ENCODE measurements around the gene NKD1. TPM values are rescaled to one million over a fixed set of nuclear protein-coding genes. Genes with fewer than 3 reads are reported as not detected.

Gene NKD1
- total and polyA plus RNA-seq, 9 donors = 2.5 to 72.1 (median 12.7) TPM

DNA sequence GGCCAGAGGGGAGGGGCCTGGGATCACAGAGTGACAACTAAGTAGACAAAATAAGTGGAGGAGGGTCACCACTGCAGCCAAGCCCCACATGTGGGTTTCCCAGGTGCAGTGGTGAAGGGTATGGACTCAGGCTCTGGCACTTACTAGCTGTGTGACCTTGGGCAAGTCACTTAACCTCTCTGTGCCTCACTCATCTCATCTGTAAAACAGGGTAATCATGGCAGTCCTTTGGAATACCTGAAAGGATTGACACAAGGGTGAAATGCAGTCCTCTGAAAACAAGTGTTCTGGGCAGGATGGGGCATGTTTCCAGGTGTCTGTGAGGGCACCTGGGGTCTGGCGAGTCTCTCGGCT, 55.8 kb downstream of the NKD1 start:
- Histone ChIP-seq H3K36me3 (no peaks in the 10 kb centered on the region), H3K27ac (peak overlapping the region in 1 of 2 donors; percentile 60), H3K9me3 (no peaks in the 10 kb centered on the region), H3K27me3 (no peaks in the 10 kb centered on the region), H3K4me1 (ENCODE audit: insufficient read depth) (peaks cover 22% of the 10 kb centered on the region), H3K4me3 (no peak overlapping the region)
- no peak for TF ChIP-seq POLR2A (IDR thresholded peaks at IDR 0.05)
- TF ChIP-seq, protein P1, sequence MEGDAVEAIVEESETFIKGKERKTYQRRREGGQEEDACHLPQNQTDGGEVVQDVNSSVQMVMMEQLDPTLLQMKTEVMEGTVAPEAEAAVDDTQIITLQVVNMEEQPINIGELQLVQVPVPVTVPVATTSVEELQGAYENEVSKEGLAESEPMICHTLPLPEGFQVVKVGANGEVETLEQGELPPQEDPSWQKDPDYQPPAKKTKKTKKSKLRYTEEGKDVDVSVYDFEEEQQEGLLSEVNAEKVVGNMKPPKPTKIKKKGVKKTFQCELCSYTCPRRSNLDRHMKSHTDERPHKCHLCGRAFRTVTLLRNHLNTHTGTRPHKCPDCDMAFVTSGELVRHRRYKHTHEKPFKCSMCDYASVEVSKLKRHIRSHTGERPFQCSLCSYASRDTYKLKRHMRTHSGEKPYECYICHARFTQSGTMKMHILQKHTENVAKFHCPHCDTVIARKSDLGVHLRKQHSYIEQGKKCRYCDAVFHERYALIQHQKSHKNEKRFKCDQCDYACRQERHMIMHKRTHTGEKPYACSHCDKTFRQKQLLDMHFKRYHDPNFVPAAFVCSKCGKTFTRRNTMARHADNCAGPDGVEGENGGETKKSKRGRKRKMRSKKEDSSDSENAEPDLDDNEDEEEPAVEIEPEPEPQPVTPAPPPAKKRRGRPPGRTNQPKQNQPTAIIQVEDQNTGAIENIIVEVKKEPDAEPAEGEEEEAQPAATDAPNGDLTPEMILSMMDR (IDR thresholded peaks at IDR 0.05) = no peak
- TF ChIP-seq EP300 (IDR thresholded peaks at IDR 0.05) = no peak
- intact Hi-C loops (cut with DNase I) = no loop called here
- no peak for DNase-seq
- 83 to 88% (median 85%) methylated on average over 2 of the region's 2 CpGs for WGBS, 3 donors

GRCh38 chr16:50604610-50605009, 56.4 kb downstream of the NKD1 start:
- peaks cover 22% of the 10 kb centered on the region for H3K4me1 ChIP-seq (ENCODE audit: insufficient read depth)

DNA sequence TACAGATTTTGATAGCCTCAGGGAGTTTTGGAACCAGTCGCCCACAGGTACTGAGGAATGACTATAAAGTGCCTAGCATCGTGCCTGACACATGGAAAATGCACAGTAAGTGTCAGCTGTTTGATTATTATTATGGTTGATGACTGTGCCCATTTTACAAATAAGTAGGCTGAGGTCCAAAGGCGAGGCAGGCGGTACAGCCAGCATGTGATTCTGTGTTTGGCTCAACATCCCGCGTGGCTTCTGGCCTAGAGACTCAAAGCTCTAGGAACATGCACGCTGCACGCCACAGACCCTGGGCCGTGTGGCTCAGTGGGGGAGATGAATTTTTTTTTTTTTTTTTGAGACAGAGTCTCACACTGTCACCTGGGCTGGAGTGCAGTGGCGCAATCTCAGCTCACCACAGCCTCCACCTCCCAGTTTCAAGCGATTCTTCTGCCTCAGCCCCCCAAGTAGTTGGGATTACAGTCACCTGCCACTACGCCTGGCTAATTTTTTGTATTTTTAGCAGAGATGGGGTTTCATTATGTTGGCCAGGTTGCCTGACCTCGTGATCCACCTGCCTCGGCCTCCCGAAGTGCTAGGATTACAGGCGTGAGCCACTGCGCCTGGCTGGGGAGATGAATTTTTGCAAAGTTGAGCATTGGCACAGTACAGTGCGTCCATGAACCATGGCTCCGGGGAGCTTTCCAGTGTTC, 57.7 kb downstream of the NKD1 start:
- Histone ChIP-seq H3K27me3 (no peaks in the 10 kb centered on the region), H3K9me3 (no peaks in the 10 kb centered on the region), H3K36me3 (no peaks in the 10 kb centered on the region), H3K4me1 (ENCODE audit: insufficient read depth) (peaks cover 22% of the 10 kb centered on the region), H3K27ac (no peak overlapping the region), H3K4me3 (no peak overlapping the region)
- intact Hi-C loops (cut with DNase I) = no loop called here
- TF ChIP-seq POLR2A (IDR thresholded peaks at IDR 0.05) (no peak), EP300 (IDR thresholded peaks at IDR 0.05) (no peak)
- TF ChIP-seq, protein P1 (IDR thresholded peaks at IDR 0.05) = no peak
- DNase-seq = no peak
- 93 to 96% (median 94%) methylated on average over 19 of the region's 19 CpGs for WGBS, 3 donors

More at GRCh38 chr16:50604610-50605009, 56.4 kb downstream of the NKD1 start:
- Histone ChIP-seq H3K9me3 (no peaks in the 10 kb centered on the region), H3K4me3 (no peak overlapping the region), H3K36me3 (no peaks in the 10 kb centered on the region), H3K27me3 (no peaks in the 10 kb centered on the region), H3K27ac (no peak overlapping the region)
- 65 to 75% (median 67%) methylated on average over 4 of the region's 4 CpGs for WGBS, 3 donors
- DNase-seq = no peak
- intact Hi-C loops (cut with DNase I) = no loop called here
- TF ChIP-seq, protein P1 (IDR thresholded peaks at IDR 0.05) = no peak
- no peak for TF ChIP-seq EP300 (IDR thresholded peaks at IDR 0.05)
- TF ChIP-seq POLR2A (IDR thresholded peaks at IDR 0.05) = no peak

DNA sequence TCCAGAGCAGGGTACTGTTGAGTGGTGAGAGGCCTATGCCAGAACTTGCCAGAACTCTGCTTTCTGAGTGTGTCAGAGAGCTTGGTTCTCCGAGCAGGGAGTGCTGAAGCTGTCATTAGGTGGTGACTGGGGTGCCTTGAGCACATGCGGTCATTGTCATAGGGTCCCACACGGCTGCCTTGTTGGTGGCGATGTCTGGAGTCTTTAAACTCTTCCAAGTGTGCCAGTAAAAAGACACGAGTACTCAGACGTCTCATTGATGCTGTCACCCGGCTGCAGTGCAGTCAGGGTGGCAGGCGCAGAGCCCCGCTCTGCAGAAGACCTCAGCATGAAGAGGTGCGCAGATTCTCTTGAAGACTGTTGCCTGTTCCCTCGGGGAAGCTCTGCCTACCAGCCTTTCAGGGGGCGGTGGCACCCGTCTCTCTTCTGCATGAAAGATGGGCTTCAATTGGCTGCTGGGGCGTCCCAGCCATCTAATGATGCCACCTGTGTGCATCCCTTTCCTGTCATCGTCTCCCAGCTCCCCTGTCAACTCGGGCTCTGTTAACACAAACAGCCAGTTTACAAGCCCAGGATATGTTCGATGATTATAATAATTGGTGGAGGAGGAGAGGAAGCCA, 58.3 kb downstream of the NKD1 start:
- H3K27me3 ChIP-seq = no peaks in the 10 kb centered on the region
- H3K27ac ChIP-seq = no peak overlapping the region
- WGBS, 3 donors = 85 to 89% (median 86%) methylated on average over 16 to 17 of the region's 17 CpGs
- DNase-seq = no peak
- peaks cover 19% of the 10 kb centered on the region for H3K4me1 ChIP-seq (ENCODE audit: insufficient read depth)
- no peak overlapping the region for H3K4me3 ChIP-seq
- no peaks in the 10 kb centered on the region for H3K36me3 ChIP-seq
- H3K9me3 ChIP-seq = no peaks in the 10 kb centered on the region
- TF ChIP-seq, protein P1 (IDR thresholded peaks at IDR 0.05) = no peak
- no peak for TF ChIP-seq EP300 (IDR thresholded peaks at IDR 0.05)
- TF ChIP-seq POLR2A (IDR thresholded peaks at IDR 0.05) = no peak
- intact Hi-C loops (cut with DNase I) = no loop called here
